Measurements from ENCODE around the gene CCDC171. TPM values are rescaled to one million over a fixed set of nuclear protein-coding genes. Genes with fewer than 3 reads are reported as not detected.

Gene CCDC171
- 1.3 and 5.0 TPM in 2 replicates for total RNA-seq

DNA sequence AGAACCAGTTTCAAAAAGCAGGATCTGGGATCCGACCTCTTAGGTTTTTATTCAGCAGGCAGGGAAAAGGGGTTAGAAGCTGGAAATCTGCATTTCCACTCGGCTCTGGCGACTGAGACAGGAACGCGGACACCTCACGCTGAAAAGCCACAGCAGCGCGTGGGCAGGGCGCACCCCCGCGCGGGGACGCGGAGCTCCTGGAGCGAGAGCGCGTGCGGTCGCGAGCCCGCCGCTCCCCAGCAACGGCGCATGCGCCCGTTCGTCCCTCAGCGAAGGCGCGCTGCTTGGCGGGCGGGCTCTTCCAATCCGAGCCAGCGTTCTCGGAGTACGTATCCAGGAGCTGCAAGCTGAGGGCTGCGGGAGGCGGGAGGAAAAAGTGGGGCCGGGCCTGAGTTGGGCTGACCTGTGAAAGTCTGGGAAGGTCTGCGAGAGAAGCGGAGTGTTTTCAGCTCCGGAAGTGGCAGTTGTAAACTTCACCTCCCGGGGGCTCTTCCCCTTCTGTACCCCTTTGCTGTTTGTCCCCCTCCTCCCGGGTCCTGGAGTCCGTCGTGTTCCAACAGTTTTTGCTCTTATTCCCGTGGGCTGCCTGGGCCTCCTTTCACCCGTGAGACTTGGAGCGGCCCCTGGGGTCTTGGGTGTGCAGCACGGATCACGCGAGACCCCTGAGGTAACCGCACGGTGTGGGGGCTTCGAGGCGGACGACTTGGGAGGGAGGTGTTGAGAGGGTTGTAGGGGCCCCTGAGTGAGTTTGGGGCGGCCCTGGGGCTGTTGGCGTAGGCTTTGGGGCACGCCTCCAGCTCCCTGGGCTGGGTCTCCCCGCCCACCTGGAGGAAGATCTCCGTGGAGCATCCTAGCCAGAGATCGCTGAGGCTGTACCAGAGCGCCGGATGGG lies at the start of gene CCDC171:
Gene CCDC171 (plus strand): TSS at position 408 of the 892 bp plus-strand sequence. CDS start 11,046 bp downstream, outside the sequence.

DNA sequence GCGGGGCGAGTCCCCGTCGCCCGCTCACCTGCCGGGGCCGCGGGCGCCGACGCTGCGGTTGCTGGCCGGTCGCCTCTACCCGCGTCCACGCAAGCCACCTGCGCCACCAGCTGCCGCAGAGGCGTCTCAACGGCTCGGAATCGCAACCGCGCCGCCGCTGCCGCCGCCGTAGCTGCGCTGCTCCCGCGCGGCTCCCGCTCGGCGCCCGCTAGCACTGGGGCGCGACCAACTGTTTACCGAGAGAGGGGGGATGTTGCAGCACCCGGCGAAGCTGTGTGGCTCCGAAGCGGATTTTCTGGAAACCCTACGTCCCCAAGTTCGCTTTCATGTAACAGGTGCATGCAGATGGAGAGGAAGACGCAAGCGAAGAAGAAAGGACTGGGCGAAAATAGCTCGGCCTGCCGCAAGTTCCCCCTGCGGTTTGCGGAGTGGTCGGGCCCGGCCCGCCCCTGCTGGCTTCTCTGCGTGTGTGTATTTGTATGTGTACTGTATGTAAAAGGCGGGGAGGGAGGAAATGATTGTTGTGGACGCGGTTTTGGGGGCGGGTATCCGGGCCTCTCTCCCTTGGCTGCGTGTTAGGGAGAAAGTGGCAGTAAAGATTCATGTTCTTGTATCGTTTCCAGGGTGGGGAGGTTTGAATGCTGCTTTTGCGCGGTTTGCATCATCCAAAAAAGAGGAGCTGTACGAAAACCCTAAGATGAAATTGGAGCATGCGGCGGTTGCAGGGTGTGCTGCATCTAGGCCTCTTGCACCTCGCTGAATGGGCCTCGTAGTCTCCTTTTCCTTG lies 41.9 kb upstream of the CCDC171 start, which contains the start of gene PSIP1:
Gene PSIP1 (minus strand): TSS at position 182 of the 787 bp plus-strand sequence. CDS start 782 bp downstream, outside the sequence.

Small RNA genes within 50 kb of the gene (small RNA-seq; reads per million reads assigned to genes)
- gene AL513423.1 (ENCODE audit: low replicate concordance) (not detected), gene HMGN2P16 (ENCODE audit: low replicate concordance) (not detected), gene RN7SL98P (ENCODE audit: low replicate concordance) (not detected), gene RNU6-14P (ENCODE audit: low replicate concordance) (0.65 reads per million, percentile 28 among the genes with 10 or more reads in this experiment), gene RNU6-246P (ENCODE audit: low replicate concordance) (not detected)

Other genes with a start within 250 kb of the CCDC171 start
- 8.5 and 11.9 TPM in 2 replicates for gene TTC39B, start 245.8 kb upstream of the CCDC171 start, total RNA-seq
- 32.4 and 50.8 TPM in 2 replicates for gene SNAPC3, start 130.2 kb upstream of the CCDC171 start, total RNA-seq
- 26.5 and 35.8 TPM in 2 replicates for gene PSIP1, start 42.1 kb upstream of the CCDC171 start, total RNA-seq

All from placental pericyte (primary cell).